Tibial nerve (tissue), 4 donors: Measurements from ENCODE around the gene ERLIN1. TPM values are rescaled to one million over a fixed set of nuclear protein-coding genes. Genes with fewer than 3 reads are reported as not detected.

Experiments used
- DNase-seq, 2 donors: peaks; one replicate each; pipeline ENCODE4 v3.0.0-alpha.2; 2019; ENCODE audit warnings: low spot score in 2 of 2
- H3K27ac ChIP-seq, 4 donors: fragments of 200-600 bp; sonication (generic) in 3 of 4; one replicate each; pipeline ENCODE4 v1.5.1; 2017 to 2019; ENCODE audit warnings: mild to moderate bottlenecking in 1 of 4
- H3K27me3 ChIP-seq, 2 donors: fragments of 200-600 bp; sonication (generic) in 1 of 2; one replicate each; pipeline versions ENCODE4 v1.5.1 to v1.6.0; 2017 to 2019
- H3K36me3 ChIP-seq, 3 donors: fragments of 200-600 bp; sonication (generic); one replicate each; pipeline ENCODE4 v1.5.1; 2018 to 2019
- H3K4me1 ChIP-seq, 4 donors: fragments of 200-600 bp; sonication (generic) in 3 of 4; one replicate each; pipeline ENCODE4 v1.5.1; 2017 to 2019
- H3K4me3 ChIP-seq, 4 donors: fragments of 200-600 bp; sonication (generic) in 3 of 4; one replicate each; pipeline ENCODE4 v1.5.1; 2017 to 2019; ENCODE audit warnings: mild to moderate bottlenecking in 1 of 4, moderate library complexity in 1 of 4
- H3K9me3 ChIP-seq, 4 donors: fragments of 200-600 bp; sonication (generic) in 3 of 4; one replicate each; pipeline ENCODE4 v1.5.1; 2017 to 2019
- CTCF ChIP-seq, 5 experiments: fragments of 200-600 bp in 3 of 5; fragments of 450-650 bp in 2 of 5; sonication (generic) in 3 of 5; IDR thresholded peaks; one replicate each; pipeline ENCODE4 v1.5.1; 2016 to 2019; ENCODE audit warnings: antibody characterized with exemption in 5 of 5, mild to moderate bottlenecking in 3 of 5, moderate library complexity in 2 of 5
- EP300 ChIP-seq, 2 donors: sonication (generic); formaldehyde crosslinking; IDR thresholded peaks; one replicate each; pipeline ENCODE4 v1.6.1; 2017; ENCODE audit warnings: antibody characterized with exemption in 2 of 2, mild to moderate bottlenecking in 1 of 2
- POLR2A ChIP-seq, 2 donors: fragments of 450-650 bp; IDR thresholded peaks; one replicate each; pipeline ENCODE4 v1.6.1; 2017; ENCODE audit warnings: antibody characterized with exemption in 2 of 2, mild to moderate bottlenecking in 2 of 2, moderate library complexity in 2 of 2
- WGBS, 2 donors: methylation state at CpG; one replicate each; pipeline ENCODE4 v1.1.5; 2018; 5-methylcytosine and 5-hydroxymethylcytosine counted together
- total RNA-seq, 4 donors: library from RNA; depleted of rRNA; stranded (reverse); fragments of >200 nt; gene quantifications; one replicate each; pipeline ENCODE4 v1.1.0, GENCODE V29; 2016

Gene ERLIN1
- total RNA-seq, 4 donors from 2014 or later, result 15.5 to 27.9 (median 25.0) TPM

- no peaks in the 10 kb centered on the region for H3K27me3 ChIP-seq
- DNase-seq, result no peak
- H3K4me1 ChIP-seq, result no peaks in the 10 kb centered on the region
- H3K9me3 ChIP-seq, result peaks cover 0 to 3% (median 0%) of the 10 kb centered on the region in 4 donors
- H3K27ac ChIP-seq, result no peak overlapping the region
- TF ChIP-seq EP300 (IDR thresholded peaks at IDR 0.05) (no peak), CTCF (IDR thresholded peaks at IDR 0.05) (no peak), POLR2A (IDR thresholded peaks at IDR 0.05) (no peak)
- no peak overlapping the region for H3K4me3 ChIP-seq
- WGBS, 2 donors, result 79 to 87% methylated on average over 5 of the region's 5 CpGs
- H3K36me3 ChIP-seq, result no peaks in the 10 kb centered on the region
Observed at GRCh38 chr10:100104300-100104699, 81.5 kb downstream of the ERLIN1 start.

GRCh38 chr10:100103581-100103980 is 82.2 kb downstream of the ERLIN1 start:
- no peak overlapping the region for H3K4me3 ChIP-seq
- 81 to 96% methylated on average over 5 of the region's 5 CpGs for WGBS, 2 donors
- H3K9me3 ChIP-seq, result peaks cover 0 to 3% (median 0%) of the 10 kb centered on the region in 4 donors
- H3K27me3 ChIP-seq, result no peaks in the 10 kb centered on the region
- H3K27ac ChIP-seq, result no peak overlapping the region
- no peaks in the 10 kb centered on the region for H3K4me1 ChIP-seq
- no peaks in the 10 kb centered on the region for H3K36me3 ChIP-seq
- no peak for DNase-seq
- TF ChIP-seq POLR2A (IDR thresholded peaks at IDR 0.05), result no peak
- TF ChIP-seq EP300 (IDR thresholded peaks at IDR 0.05), result no peak
- no peak for TF ChIP-seq CTCF (IDR thresholded peaks at IDR 0.05)

GRCh38 chr10:100101192-100102076 is 84.4 kb downstream of the ERLIN1 start:
- no peak for DNase-seq
- no peak overlapping the region for H3K27ac ChIP-seq
- H3K27me3 ChIP-seq, result no peaks in the 10 kb centered on the region
- H3K4me1 ChIP-seq, result no peaks in the 10 kb centered on the region
- peaks cover 0 to 20% (median 0%) of the 10 kb centered on the region in 4 donors for H3K9me3 ChIP-seq
- WGBS, 2 donors, result 53 to 58% methylated on average over 6 of the region's 6 CpGs
- H3K4me3 ChIP-seq, result no peak overlapping the region
- TF ChIP-seq CTCF (IDR thresholded peaks at IDR 0.05), result no peak
- TF ChIP-seq EP300 (IDR thresholded peaks at IDR 0.05), result no peak
- TF ChIP-seq POLR2A (IDR thresholded peaks at IDR 0.05), result no peak
- no peaks in the 10 kb centered on the region for H3K36me3 ChIP-seq

- no peaks in the 10 kb centered on the region for H3K27me3 ChIP-seq
- H3K4me3 ChIP-seq, result no peak overlapping the region
- no peak for DNase-seq
- H3K36me3 ChIP-seq, result no peaks in the 10 kb centered on the region
- 67% methylated on average over 6 of the region's 6 CpGs for WGBS, 2 donors
- peaks cover 0 to 24% (median 0%) of the 10 kb centered on the region in 4 donors for H3K9me3 ChIP-seq
- H3K27ac ChIP-seq, result no peak overlapping the region
- no peaks in the 10 kb centered on the region for H3K4me1 ChIP-seq
- no peak for TF ChIP-seq CTCF (IDR thresholded peaks at IDR 0.05)
- TF ChIP-seq EP300 (IDR thresholded peaks at IDR 0.05), result no peak
- no peak for TF ChIP-seq POLR2A (IDR thresholded peaks at IDR 0.05)
Observed at GRCh38 chr10:100100651-100101184, 85.1 kb downstream of the ERLIN1 start.

Other genes with a start within 250 kb of the ERLIN1 start
- gene DNMBP, start 176.1 kb downstream of the ERLIN1 start, total RNA-seq, result 10 to 100 TPM; 21.6 to 28.8 (median 24.6) TPM
- gene CPN1, start 104.2 kb downstream of the ERLIN1 start, total RNA-seq, result not detected
- gene CHUK, start 43.6 kb upstream of the ERLIN1 start, total RNA-seq, result 10 to 100 TPM; 15.5 to 23.4 (median 19.4) TPM
- gene CWF19L1, start 81.6 kb upstream of the ERLIN1 start, total RNA-seq, result 10 to 100 TPM; 21.9 to 35.9 (median 26.1) TPM
- gene BLOC1S2, start 100.7 kb upstream of the ERLIN1 start, total RNA-seq, result 10 to 100 TPM; 15.3 to 39.0 (median 26.6) TPM
- gene PKD2L1, start 144.2 kb upstream of the ERLIN1 start, total RNA-seq, result under 1 TPM in 1 of 4 donors, not detected in 3; 0.42 TPM
- gene SCD, start 161.2 kb upstream of the ERLIN1 start, total RNA-seq, result 100 to 1,000 TPM; 118 to 500 (median 249) TPM